Kidney (tissue), 14 donors: ENCODE data around the gene ZNF423. TPM values are rescaled to one million over a fixed set of nuclear protein-coding genes. Genes with fewer than 3 reads are reported as not detected.

Source experiments
- DNase-seq, 5 donors: peaks; one replicate each; pipeline ENCODE4 v3.0.0-alpha.2; 2013 to 2020
- FAIRE-seq: peaks from 2 replicates; lab custom pipeline; 2012; peaks lifted over from hg19 to GRCh38; lab: Jason Lieb, UNC
- H3K27ac ChIP-seq, 2 donors: one replicate each; pipeline ENCODE4 v1.7.0; 2013; ENCODE audit warnings: low read depth in 2 of 2, low read length in 2 of 2, inconsistent platforms in 1 of 2
- H3K27me3 ChIP-seq: one replicate; pipeline ENCODE4 v1.7.1; 2013; ENCODE audit warnings: low read length, inconsistent platforms; ENCODE audit not compliant: control insufficient read depth, insufficient read depth
- H3K36me3 ChIP-seq, 3 donors: one replicate each; pipeline versions ENCODE4 v1.7.0 to v1.7.1; 2013; ENCODE audit warnings: low read length in 3 of 3, control low read depth in 1 of 3, inconsistent platforms in 1 of 3; ENCODE audit not compliant: insufficient read depth in 3 of 3, control insufficient read depth in 2 of 3
- H3K4me1 ChIP-seq, 3 donors: one replicate each; pipeline versions ENCODE4 v1.7.0 to v1.7.1; 2013; ENCODE audit warnings: low read length in 3 of 3, inconsistent platforms in 1 of 3, low read depth in 1 of 3; ENCODE audit not compliant: control insufficient read depth in 2 of 3, insufficient read depth in 2 of 3
- H3K4me3 ChIP-seq, 3 donors: one replicate each; pipeline versions ENCODE4 v1.7.0 to v1.8.1; 2013; ENCODE audit warnings: low read length in 3 of 3, control low read depth in 1 of 3, inconsistent platforms in 1 of 3
- H3K9ac ChIP-seq, 3 donors: one replicate each; pipeline versions ENCODE4 v1.7.0 to v1.7.1; 2013; ENCODE audit warnings: low read length in 3 of 3, control low read depth in 1 of 3, inconsistent platforms in 1 of 3
- H3K9me3 ChIP-seq, 3 donors: one replicate each; pipeline versions ENCODE4 v1.7.0 to v1.7.1; 2013; ENCODE audit warnings: low read length in 3 of 3, control low read depth in 1 of 3, inconsistent platforms in 1 of 3; ENCODE audit not compliant: control insufficient read depth in 2 of 3, insufficient read depth in 1 of 3
- CTCF ChIP-seq: IDR thresholded peaks from 3 replicates; pipeline ENCODE4 v1.5.1; 2012; ENCODE audit warnings: mild to moderate bottlenecking, moderate library complexity, borderline replicate concordance; ENCODE audit not compliant: insufficient read depth; ENCODE audit errors: extremely low read depth
- intact Hi-C: fragments of 100-400 bp; cut with DNase I; formaldehyde crosslinking; loops from one replicate; pipeline ENCODE4 v1.11.1; 2022
- polyA plus RNA-seq: library from polyadenylated mRNA; stranded (reverse); fragments of 350-450 nt; fragmentation: Illumina TruSeq; extraction: RNeasy Lipid Tissue Mini Kit (QIAGEN cat#74804); gene quantifications from one replicate; pipeline ENCODE4 v1.2.3, GENCODE V29; 2014; ENCODE audit warnings: low read depth, low replicate concordance; ENCODE audit not compliant: insufficient read depth
- total RNA-seq: library from RNA; stranded (reverse); fragmentation: NEBNext Ultra II Directional; extraction: Animal tissue kit (Norgen Biotek cat#: 25700); gene quantifications from one replicate; pipeline ENCODE4 v1.2.1, GENCODE V29; 2021
- donor health status: control.
- donor health status: control.
- donor health status: control.
- donor health status: control.
- donor health status: control.
- donor health status: DM: yes; HTN: yes; CAD: no.
- donor health status: Normal renal cell carcinoma (clear cell type).

ZNF423 gene
- total and polyA plus RNA-seq, 2 donors from 2014 or later = 2.0 to 8.4 TPM

- Histone ChIP-seq H3K27ac (no peak overlapping the region), H3K27me3 (no peaks in the 10 kb centered on the region), H3K4me3 (no peak overlapping the region), H3K9ac (no peak overlapping the region), H3K9me3 (no peaks in the 10 kb centered on the region), H3K4me1 (peaks cover 0 to 2% (median 0%) of the 10 kb centered on the region in 3 donors), H3K36me3 (no peaks in the 10 kb centered on the region)
- DNase-seq = no peak
- intact Hi-C loops = no loop called here
- TF ChIP-seq CTCF = no peak
- FAIRE-seq = no peak
Measured at GRCh38 chr16:49489686-49490320, 366.1 kb downstream of the ZNF423 start.

- Histone ChIP-seq H3K27ac (no peak overlapping the region), H3K9ac (no peak overlapping the region), H3K4me1 (peaks cover 0 to 3% (median 2%) of the 10 kb centered on the region in 3 donors), H3K9me3 (no peaks in the 10 kb centered on the region), H3K36me3 (no peaks in the 10 kb centered on the region), H3K4me3 (no peak overlapping the region), H3K27me3 (no peaks in the 10 kb centered on the region)
- FAIRE-seq = no peak
- intact Hi-C loops = no loop called here
- no peak for DNase-seq
- no peak for TF ChIP-seq CTCF
Measured at GRCh38 chr16:49488740-49489525, 367.0 kb downstream of the ZNF423 start.

- intact Hi-C loops = no loop called here
- FAIRE-seq = no peak
- TF ChIP-seq CTCF = no peak
- no peak overlapping the region for H3K9ac ChIP-seq
- DNase-seq = no peak
- H3K9me3 ChIP-seq = no peaks in the 10 kb centered on the region
- no peaks in the 10 kb centered on the region for H3K36me3 ChIP-seq
- no peak overlapping the region for H3K27ac ChIP-seq
- peaks cover 0 to 9% (median 8%) of the 10 kb centered on the region in 3 donors for H3K4me1 ChIP-seq
- no peak overlapping the region for H3K4me3 ChIP-seq
- no peaks in the 10 kb centered on the region for H3K27me3 ChIP-seq
Measured at GRCh38 chr16:49488336-49488735, 367.6 kb downstream of the ZNF423 start.
